ENCODE data around the gene APOBEC3C. TPM values are rescaled to one million over a fixed set of nuclear protein-coding genes. Genes with fewer than 3 reads are reported as not detected.

APOBEC3C gene
- total RNA-seq, 1 experiment from 2014 or later, result 32.1 TPM

GRCh38 chr22:38973289-38974169, 40.5 kb upstream of the APOBEC3C start:
- Histone ChIP-seq H4K8ac (replicated peaks; ENCODE audit: insufficient read length, low read depth, low read length) (no peak overlapping the region), H2BK120ac (ENCODE audit: low read depth, low read length, poor library complexity, severe bottlenecking) (no peak overlapping the region), H3K9me3 (ENCODE audit: control insufficient read depth, low read depth, low read length) (no peaks in the 10 kb centered on the region), H2BK12ac (ENCODE audit: insufficient read length, low read depth, low read length) (no peak overlapping the region), H3K18ac (ENCODE audit: insufficient read length, low read depth, low read length) (no peak overlapping the region), H2BK15ac (ENCODE audit: low read depth, low read length) (no peak overlapping the region), H3K4me2 (ENCODE audit: insufficient read depth, insufficient read length, low read length) (no peak overlapping the region), H3K79me2 (ENCODE audit: insufficient read depth, low read length) (no peaks in the 10 kb centered on the region), H3K23me2 (ENCODE audit: insufficient read length, low read depth, low read length, poor library complexity, severe bottlenecking) (no peaks in the 10 kb centered on the region), H3K56ac (ENCODE audit: insufficient read length, low read depth, low read length) (no peak overlapping the region), H2BK20ac (ENCODE audit: low read depth, low read length, poor library complexity, severe bottlenecking) (no peak overlapping the region), H2AFZ (ENCODE audit: low read length) (no peak overlapping the region), H3K27ac (ENCODE audit: insufficient read length, low read depth, low read length) (no peak overlapping the region), H3K27me3 (ENCODE audit: insufficient read depth, low read length) (no peaks in the 10 kb centered on the region), H4K20me1 (ENCODE audit: control insufficient read depth, insufficient read depth, insufficient read length) (no peaks in the 10 kb centered on the region), H3K4me1 (ENCODE audit: insufficient read depth, low read length) (no peaks in the 10 kb centered on the region), H3K23ac (ENCODE audit: insufficient read length, low read depth, low read length) (no peak overlapping the region), H3K79me1 (ENCODE audit: insufficient read depth, low read depth, low read length, poor library complexity, severe bottlenecking) (no peaks in the 10 kb centered on the region), H3T11ph (ENCODE audit: low read length) (no peak overlapping the region), H4K5ac (ENCODE audit: insufficient read length, low read depth, low read length) (no peak overlapping the region), H2BK5ac (ENCODE audit: insufficient read length, low read length) (no peak overlapping the region), H3K14ac (ENCODE audit: insufficient read depth, low read length) (no peak overlapping the region), H2AK5ac (ENCODE audit: insufficient read length, low read length) (no peak overlapping the region), H3K9ac (ENCODE audit: extremely low read depth, insufficient read length, low read length) (no peak overlapping the region), H4K91ac (ENCODE audit: insufficient read length, low read depth, low read length) (no peak overlapping the region), H3K4ac (ENCODE audit: low read depth, low read length) (no peak overlapping the region)
- DNase-seq, result peak; percentile 80
- H3K36me3 Mint-ChIP-seq (ENCODE audit: insufficient read depth in 1 of 3, low read depth in 3 of 3), result peaks cover 7 to 17% (median 10%) of the 10 kb centered on the region in 3 experiments
- H3K9me3 Mint-ChIP-seq, result peaks cover 30 to 33% of the 10 kb centered on the region in 2 experiments
- peaks cover 2 to 3% of the 10 kb centered on the region in 2 experiments; a peak in 3 of 4 replicates for H3K4me1 Mint-ChIP-seq
- no CpG with 5 or more reads among the region's 15 CpGs for WGBS (ENCODE audit: extremely low coverage, insufficient read length, low lambda C conversion rate)
- peaks cover 27% of the 10 kb centered on the region for H3K27me3 Mint-ChIP-seq (ENCODE audit: low read depth)
- no peak overlapping the region for H3K4me3 Mint-ChIP-seq
- TF ChIP-seq CTCF (conservative IDR thresholded peaks at IDR 0.05), result peak; percentile 88
- H3K27ac Mint-ChIP-seq, result no peak overlapping the region
